Smooth muscle cell (in vitro differentiated cells): ENCODE results near the gene TLR1. TPM values are rescaled to one million over a fixed set of nuclear protein-coding genes. Genes with fewer than 3 reads are reported as not detected.
"Not testable (repeated sequence)": the region's sequence is repeated elsewhere in the genome, so short reads cannot be mapped to it uniquely, and the experiment has no call there.

Experiments
- DNase-seq: peaks from one replicate; lab custom pipeline; 2025; ENCODE audit not compliant: unreplicated experiment; lab: John Stamatoyannopoulos, UW
- H2AFZ ChIP-seq: fragments of 200-600 bp; sonication (generic); 2 replicates; pipeline ENCODE4 v1.6.0; 2016; ENCODE audit warnings: antibody characterized with exemption, low read depth, mild to moderate bottlenecking
- H3F3A ChIP-seq: fragments of 200-600 bp; sonication (generic); 2 replicates; pipeline ENCODE4 v1.6.0; 2017; ENCODE audit warnings: antibody characterized with exemption, low read depth
- H3K27ac ChIP-seq: fragments of 200-600 bp; sonication (generic); 2 replicates; pipeline ENCODE4 v1.5.1; 2016; ENCODE audit warnings: low read depth, mild to moderate bottlenecking
- H3K27me3 ChIP-seq: fragments of 200-600 bp; sonication (generic); 2 replicates; pipeline ENCODE4 v1.6.1; 2016; ENCODE audit warnings: low read depth, mild to moderate bottlenecking
- H3K36me3 ChIP-seq: fragments of 200-600 bp; sonication (generic); 2 replicates; pipeline ENCODE4 v1.5.1; 2016; ENCODE audit warnings: low read depth
- H3K4me1 ChIP-seq: fragments of 200-600 bp; sonication (generic); 2 replicates; pipeline ENCODE4 v1.5.1; 2016; ENCODE audit warnings: low read depth
- H3K4me2 ChIP-seq: fragments of 200-600 bp; sonication (generic); 2 replicates; pipeline ENCODE4 v1.6.0; 2016; ENCODE audit warnings: mild to moderate bottlenecking
- H3K4me3 ChIP-seq: fragments of 200-600 bp; sonication (generic); 2 replicates; pipeline ENCODE4 v1.5.1; 2016; ENCODE audit warnings: mild to moderate bottlenecking
- H3K79me2 ChIP-seq: fragments of 200-600 bp; sonication (generic); 2 replicates; pipeline ENCODE4 v1.6.0; 2016; ENCODE audit warnings: low read depth, mild to moderate bottlenecking
- H3K9ac ChIP-seq: fragments of 200-600 bp; sonication (generic); 2 replicates; pipeline ENCODE4 v1.6.0; 2016; ENCODE audit warnings: low read depth
- H3K9me3 ChIP-seq: fragments of 200-600 bp; sonication (generic); replicated peaks from 2 replicates; pipeline ENCODE4 v1.5.1; 2016; ENCODE audit warnings: low read depth
- H4K20me1 ChIP-seq: fragments of 200-600 bp; sonication (generic); 2 replicates; pipeline ENCODE4 v1.6.0; 2016; ENCODE audit warnings: low read depth
- CTCF ChIP-seq: fragments of 200-600 bp; sonication (generic); IDR thresholded peaks from 2 replicates; pipeline ENCODE4 v1.5.1; 2017; ENCODE audit warnings: borderline replicate concordance, mild to moderate bottlenecking, antibody characterized with exemption; ENCODE audit not compliant: insufficient read depth, poor library complexity, severe bottlenecking
- WGBS: methylation state at CpG from one replicate; pipeline ENCODE4 v1.1.7; 2016; ENCODE audit warnings: low lambda C conversion rate; 5-methylcytosine and 5-hydroxymethylcytosine counted together
- polyA plus RNA-seq: library from polyadenylated mRNA; unstranded; fragments of >200 nt; fragmentation: Nextera tagmentation; extraction: Ambion mirVana; gene quantifications from 2 replicates; pipeline ENCODE4 v1.2.1, GENCODE V29; 2016
- total RNA-seq: library from RNA; depleted of rRNA; stranded (reverse); fragments of >200 nt; gene quantifications from 2 replicates; pipeline ENCODE4 v1.2.3, GENCODE V29; 2014

The TLR1 gene
- total and polyA plus RNA-seq, 2 experiments from 2014 or later = 0.54 to 2.0 TPM

- no peaks in the 10 kb centered on the region for H3K9me3 ChIP-seq
- H3K36me3 ChIP-seq = no peaks in the 10 kb centered on the region
- H3F3A ChIP-seq = no peaks in the 10 kb centered on the region
- H3K79me2 ChIP-seq = no peaks in the 10 kb centered on the region
- no peak for DNase-seq
- H4K20me1 ChIP-seq = no peaks in the 10 kb centered on the region
- H3K4me1 ChIP-seq = no peaks in the 10 kb centered on the region
- no peak overlapping the region for H3K9ac ChIP-seq
- H3K27me3 ChIP-seq = no peaks in the 10 kb centered on the region
- H3K4me2 ChIP-seq = no peak overlapping the region
- H2AFZ ChIP-seq = no peak overlapping the region
- no peak overlapping the region for H3K4me3 ChIP-seq
- WGBS = 81% methylated on average over 8 of the region's 8 CpGs
- no peak for TF ChIP-seq CTCF
- no peak overlapping the region for H3K27ac ChIP-seq
Observed at GRCh38 chr4:38774181-38774955, 30.2 kb downstream of the TLR1 start.

DNA sequence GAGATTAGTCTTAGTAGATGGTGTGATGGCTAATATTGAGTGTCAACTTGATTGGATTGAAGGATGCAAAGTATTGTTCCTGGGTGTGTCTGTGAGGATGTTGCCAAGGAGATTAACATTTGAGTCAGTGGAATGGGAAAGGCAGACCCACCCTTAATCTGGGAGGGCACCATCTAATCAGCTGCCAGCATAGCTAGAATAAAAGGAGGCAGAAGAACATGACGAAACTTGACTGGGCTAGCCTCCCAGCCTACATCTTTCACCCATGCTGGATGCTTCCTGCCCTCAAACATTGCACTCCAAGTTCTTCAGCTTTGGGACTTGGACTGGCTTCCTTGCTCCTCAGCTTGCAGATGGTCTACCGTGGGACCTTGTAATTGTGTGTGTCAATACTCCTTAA, 34.3 kb downstream of the TLR1 start:
- WGBS = 94% methylated on average over 2 of the region's 2 CpGs
- H3K9me3 ChIP-seq, H3K79me2 ChIP-seq, H3K36me3 ChIP-seq, H3K9ac ChIP-seq, H3K27me3 ChIP-seq, H3K4me1 ChIP-seq, DNase-seq, H3F3A ChIP-seq, H3K4me3 ChIP-seq, H3K27ac ChIP-seq, H4K20me1 ChIP-seq, H3K4me2 ChIP-seq, H2AFZ ChIP-seq: not testable (repeated sequence)

DNA sequence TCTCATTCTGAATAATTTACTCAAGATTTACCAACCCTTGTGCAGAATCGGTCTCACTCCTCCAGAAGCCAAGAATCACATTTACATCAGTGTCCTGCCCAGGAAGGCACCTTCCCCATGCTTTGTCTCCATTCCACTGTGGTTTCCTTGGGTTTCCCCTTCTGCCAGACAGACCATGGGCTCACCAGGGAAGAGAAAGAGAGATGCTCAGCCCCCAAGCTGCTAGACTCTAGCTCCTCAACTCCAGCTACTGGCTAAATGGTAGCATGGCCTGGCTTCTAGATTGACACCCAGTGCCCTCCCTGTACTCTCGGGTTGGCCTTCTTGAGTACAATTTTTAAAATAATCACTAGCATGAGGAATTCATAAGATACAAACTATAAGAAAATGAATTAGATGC, 34.7 kb downstream of the TLR1 start:
- H2AFZ ChIP-seq = no peak overlapping the region
- H3K27ac ChIP-seq = no peak overlapping the region
- H3K9ac ChIP-seq = no peak overlapping the region
- no peak for TF ChIP-seq CTCF
- H3K27me3 ChIP-seq = no peaks in the 10 kb centered on the region
- DNase-seq = no peak
- H4K20me1 ChIP-seq = no peaks in the 10 kb centered on the region
- WGBS = 95% methylated on average over 2 of the region's 2 CpGs
- no peaks in the 10 kb centered on the region for H3K4me1 ChIP-seq
- H3K4me3 ChIP-seq = no peak overlapping the region
- H3K9me3 ChIP-seq = no peaks in the 10 kb centered on the region
- H3K36me3 ChIP-seq = no peaks in the 10 kb centered on the region
- no peaks in the 10 kb centered on the region for H3K79me2 ChIP-seq
- no peaks in the 10 kb centered on the region for H3F3A ChIP-seq
- H3K4me2 ChIP-seq = no peak overlapping the region

GRCh38 chr4:38769441-38769840, 35.1 kb downstream of the TLR1 start:
- 88% methylated on average over 2 of the region's 2 CpGs for WGBS
- H3K4me1 ChIP-seq = no peaks in the 10 kb centered on the region
- no peaks in the 10 kb centered on the region for H4K20me1 ChIP-seq
- H3K9me3 ChIP-seq = no peaks in the 10 kb centered on the region
- H3K36me3 ChIP-seq = no peaks in the 10 kb centered on the region
- H2AFZ ChIP-seq = no peak overlapping the region
- no peaks in the 10 kb centered on the region for H3K27me3 ChIP-seq
- no peak overlapping the region for H3K4me3 ChIP-seq
- no peak overlapping the region for H3K27ac ChIP-seq
- H3F3A ChIP-seq = no peaks in the 10 kb centered on the region
- H3K9ac ChIP-seq = no peak overlapping the region
- TF ChIP-seq CTCF = no peak
- H3K4me2 ChIP-seq = no peak overlapping the region
- DNase-seq = no peak
- no peaks in the 10 kb centered on the region for H3K79me2 ChIP-seq
